ENCODE results near the gene FAM3C.

Gene FAM3C

DNA sequence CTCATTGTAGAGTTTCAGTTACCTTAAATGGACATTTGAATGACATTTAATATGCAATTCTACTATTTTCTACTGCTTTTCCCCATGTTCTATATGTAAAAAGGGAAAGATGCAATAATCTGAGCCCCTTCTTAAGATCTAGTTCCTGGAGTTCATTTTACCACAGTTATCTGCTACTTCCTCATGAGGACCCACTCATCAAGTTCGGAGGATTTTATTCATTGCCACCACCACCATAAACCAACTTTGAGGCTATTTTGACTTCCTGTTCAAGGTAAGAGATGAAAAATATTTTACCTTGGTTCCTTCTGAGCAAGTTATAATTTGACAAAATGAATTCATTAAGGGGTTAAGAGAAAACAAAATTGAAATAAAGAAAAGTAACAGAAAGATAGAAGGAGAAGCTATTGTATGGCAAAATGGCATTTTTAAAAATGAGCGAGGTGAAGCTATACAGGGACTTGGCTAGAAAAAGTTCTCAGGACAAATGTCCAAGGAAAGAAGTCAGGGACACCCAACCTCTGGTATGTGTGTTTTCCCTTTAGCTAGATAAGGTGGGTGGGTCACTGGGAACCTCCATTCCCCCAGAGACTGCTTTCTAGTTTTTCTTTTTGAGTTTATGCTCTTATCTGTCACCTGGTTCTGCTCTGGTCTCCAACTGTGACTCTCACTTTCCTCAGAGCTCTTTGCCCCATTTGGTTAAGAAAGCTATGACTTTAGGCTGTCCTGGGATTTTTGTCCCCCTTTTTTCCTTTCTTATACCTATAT, 14.9 kb upstream of the FAM3C start:
- FAIRE-seq, result no peak

DNA sequence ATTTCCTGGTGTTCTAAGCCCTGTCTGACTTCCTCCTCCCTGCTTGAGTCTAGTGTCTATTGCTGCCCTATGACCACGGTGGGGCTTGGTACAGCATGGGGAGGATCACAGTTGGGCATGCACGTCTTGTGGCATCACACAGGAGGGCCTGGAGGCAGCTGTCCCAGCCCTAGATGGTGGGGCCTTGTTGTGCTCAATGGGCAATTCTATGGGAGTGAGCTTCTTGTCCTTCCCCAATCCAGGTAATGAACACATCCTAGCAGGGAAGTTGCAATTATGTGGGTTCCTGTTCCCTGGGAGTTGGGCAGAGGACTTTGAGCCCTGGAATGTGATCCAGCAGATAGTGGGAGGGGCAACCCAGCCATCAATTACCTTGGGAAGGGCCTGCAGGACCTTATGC, 10.8 kb upstream of the FAM3C start:
- FAIRE-seq, result no peak

DNA sequence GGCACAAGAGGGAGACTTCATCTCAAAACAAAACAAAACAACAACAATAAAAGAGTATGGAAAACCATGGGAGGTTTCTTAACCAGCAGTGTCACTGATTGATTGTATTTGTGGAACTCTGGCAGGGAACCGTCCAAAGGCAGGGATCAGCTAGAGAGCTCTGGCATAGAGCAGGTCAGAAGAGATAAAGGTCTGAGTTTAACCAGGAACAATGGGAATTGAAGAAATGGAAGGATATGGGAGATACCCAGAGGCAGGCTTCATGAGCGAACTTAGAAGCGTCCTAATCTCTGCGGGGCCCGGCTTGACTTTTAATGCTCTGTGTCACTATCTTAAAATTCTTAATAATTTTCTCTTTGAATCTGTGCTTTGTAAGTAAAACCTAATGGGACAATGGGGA, 10.4 kb upstream of the FAM3C start:
- FAIRE-seq, result no peak

DNA sequence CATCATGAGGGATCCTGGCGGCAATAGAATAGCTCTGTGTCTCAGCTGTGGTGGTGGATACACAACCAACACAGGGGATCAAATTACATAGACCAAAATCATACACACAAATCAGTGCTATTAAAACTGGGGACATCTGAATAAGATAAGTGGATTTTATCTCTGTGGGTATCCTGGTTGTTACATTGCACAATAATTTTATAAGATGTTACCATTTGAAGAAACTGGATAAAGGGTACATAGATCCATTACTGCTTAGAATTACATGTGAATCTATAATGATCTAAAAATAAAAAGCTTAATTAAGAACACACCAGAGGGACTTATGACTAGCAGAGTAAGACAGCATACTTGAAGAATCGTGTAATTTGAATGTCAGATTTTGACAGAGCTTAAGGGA, 8.2 kb upstream of the FAM3C start:
- no peak for FAIRE-seq

DNA sequence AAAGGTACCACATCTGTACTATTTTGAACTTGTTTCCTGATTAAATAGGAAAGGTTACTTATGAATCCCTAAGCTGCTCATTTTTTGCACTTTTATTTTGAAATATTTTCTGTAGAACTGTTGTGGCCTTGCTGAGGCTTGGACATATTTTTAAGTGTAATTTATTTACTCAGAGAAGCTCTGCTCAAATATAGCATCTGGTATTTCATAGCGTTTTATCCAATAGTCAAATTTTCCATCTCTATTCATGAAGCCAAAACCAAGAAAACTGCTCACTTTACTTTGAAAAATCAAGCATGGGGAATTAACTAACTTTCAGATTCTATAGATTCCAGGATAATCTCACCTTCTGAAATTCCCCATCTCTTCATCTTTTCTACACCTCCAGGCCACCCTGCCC, 6.6 kb upstream of the FAM3C start:
- no peak for FAIRE-seq

DNA sequence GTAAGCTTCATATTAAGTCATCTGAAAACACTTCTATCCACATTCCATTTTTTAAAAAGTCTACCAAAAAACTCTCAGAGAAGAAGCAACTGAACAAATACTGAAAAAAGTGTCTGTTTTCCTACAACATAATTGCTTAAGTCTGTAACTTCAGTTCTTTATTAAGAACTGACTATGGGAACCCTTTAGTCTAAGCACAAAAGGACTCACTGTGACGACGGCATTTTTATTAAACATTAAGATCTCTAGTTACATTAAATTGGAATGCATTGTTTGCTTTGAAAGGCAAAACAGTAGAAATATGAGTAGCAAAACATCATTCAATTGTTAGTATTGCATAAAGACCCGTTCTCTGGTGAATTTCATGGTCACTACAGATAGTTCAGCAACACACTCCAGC, 5.8 kb upstream of the FAM3C start:
- no peak for FAIRE-seq

DNA sequence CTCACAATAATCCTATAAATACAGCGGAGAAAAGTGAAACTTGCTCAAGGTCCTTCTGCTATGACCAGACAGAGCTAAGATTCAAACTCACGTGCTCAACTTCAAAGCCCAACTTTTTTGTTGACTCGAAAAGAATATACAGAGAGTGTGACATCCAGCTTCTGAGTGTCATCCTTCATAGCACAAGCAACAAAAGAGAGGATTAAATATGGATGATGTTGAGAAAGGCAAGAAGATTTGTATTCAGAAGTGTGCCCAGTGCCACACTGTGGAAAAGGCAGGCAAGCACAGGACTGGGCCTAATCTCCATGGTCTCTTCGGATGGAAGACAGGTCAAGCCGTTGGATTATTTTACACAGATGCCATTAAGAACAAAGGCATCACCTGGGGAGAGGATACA, 2.1 kb upstream of the FAM3C start:
- no peak for FAIRE-seq

DNA sequence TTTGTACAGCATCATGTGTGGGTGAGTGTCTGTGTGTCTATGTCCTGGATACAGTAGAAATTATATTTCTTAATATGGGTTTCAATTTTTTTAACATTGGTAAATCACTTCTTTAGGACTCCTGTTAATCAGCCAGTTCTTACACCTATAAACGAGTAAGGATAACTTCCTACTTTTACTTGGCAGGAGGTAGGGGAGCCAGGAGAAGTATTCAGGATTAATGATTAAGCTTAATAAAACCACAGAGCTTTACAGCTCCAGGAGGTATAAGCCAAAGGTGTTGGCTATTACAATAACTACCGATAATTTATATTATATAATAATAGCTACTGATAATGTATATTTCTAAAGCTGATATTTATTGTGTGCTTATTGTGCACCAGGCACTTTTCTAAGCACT, 1.7 kb upstream of the FAM3C start:
- no peak for FAIRE-seq

DNA sequence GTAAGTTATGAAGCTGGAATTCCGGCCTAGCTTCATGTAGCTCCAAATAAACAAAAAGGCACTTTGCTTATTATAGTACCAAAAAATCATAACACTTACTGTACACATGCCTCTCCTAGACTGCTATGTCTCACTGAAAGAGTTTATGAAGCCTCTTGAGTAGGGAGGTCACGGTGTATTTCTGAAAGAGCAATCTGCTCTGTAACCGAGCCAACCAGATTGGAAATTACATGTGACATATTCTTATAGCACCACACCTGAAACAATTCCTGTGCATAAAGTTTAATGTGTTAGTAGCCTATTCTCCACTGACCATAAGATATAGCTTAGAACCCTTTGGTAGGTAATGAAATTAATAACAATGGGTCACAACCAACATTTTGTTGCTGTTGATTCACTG, 1.3 kb upstream of the FAM3C start:
- no peak for FAIRE-seq

DNA sequence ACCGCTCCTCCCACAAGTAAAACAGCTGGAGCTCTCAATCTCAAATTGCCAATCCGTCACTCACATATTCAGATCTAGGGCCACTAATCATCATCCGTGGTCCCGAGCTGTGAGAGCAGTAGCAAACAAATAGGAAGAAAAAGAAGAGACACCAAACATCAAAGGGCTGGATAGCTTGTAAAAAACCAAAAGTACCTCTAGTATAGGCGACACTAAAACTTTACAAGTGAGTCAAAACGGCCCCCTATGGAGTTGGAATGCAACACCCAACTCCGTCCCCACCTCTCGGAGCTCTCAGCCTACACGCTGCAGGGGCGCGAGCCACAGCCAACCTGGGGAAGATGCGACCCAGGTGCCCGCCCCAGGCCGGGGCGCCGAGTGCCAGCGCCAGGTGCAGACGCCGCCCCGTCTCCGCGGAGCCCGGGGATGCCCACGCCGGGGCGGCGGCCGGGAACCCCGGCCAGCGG, 581 bp downstream of the FAM3C start:
- no peak for FAIRE-seq

DNA sequence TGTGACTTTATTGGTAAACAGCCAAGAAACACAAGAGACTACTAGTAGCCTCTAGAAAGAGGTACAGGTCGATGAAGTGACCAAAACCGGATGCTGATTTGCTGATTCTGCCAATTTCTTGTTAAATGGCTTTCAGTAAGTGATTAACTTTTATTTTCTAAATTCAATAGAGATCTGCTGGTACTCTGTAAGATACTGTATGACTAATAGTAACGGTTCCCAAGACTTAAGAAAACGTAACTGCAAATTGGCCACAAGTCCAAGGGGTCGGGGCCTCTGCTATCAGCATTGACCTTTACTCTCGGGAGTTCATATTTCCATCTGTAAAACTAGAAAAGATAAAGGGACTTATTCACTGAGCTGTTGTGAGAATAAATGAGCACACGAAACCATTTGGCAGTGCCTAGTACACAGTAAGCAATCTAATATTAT, 1.4 kb downstream of the FAM3C start:
- no peak for FAIRE-seq

DNA sequence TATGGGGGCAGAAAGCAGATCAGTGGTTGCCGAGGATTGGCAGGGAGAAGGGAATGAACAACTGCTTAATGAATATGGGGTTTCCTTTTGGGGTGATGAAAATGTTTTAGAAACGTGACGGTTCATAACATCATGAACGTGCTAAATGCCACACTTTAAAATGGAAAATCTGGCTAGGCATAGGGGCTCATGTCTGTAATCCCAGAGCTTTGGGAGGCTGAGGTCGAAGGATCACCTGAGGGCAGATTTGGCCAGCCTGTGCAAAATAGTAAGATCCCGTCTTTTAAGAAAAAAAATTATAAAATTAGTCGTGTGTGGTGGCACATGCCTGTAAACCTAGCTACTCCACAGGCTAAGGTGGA, 3.1 kb downstream of the FAM3C start:
- FAIRE-seq, result no peak

DNA sequence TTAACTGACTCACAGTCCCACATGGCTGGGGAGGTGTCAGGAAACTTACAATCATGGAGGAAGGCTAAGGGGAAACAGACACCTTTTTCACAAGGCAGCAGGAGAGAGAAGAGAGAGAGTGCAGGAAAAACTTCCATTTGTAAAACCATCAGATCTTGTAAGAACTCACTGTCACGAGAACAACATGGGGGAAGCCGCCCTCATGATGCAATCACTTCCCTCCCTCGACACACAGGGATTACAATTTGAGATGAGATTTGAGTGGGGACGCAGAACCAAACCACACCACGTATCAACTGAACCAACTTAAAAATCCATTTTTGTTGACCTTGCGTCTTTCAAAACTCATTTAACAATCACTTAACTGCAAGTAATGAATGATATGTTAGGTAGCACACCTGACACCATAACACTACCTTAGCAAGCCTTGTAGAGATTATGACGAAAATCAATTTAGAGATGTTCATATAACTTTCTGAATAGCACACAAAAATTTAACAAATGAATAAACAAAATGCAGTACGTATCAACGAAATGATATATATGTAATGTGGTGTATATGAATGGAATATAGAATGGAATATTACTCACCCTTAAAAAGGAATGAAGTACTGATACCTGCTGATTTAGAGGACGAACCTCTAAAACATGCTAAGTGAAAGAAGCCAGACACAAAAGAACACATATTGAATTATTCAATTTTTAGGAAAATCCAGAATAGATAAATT, 3.7 kb downstream of the FAM3C start:
- no peak for FAIRE-seq

DNA sequence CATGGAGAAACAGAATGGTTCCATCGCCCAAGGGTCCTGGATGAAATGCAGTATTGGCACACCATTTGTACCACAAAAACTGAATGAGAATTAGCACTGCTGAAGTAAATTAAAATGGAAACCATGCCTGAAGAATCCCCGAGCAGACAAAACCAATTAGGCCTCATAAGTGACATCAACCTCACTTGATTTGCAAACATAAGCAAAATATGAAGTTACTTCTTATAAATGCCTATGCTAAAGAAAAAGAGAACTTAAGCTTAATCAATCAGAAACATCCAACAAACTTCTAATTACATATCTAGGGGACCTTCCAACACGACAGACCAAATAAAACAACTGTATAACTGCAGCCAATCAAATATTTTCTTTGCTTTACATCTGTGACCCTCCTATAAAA, 4.4 kb downstream of the FAM3C start:
- FAIRE-seq, result no peak

DNA sequence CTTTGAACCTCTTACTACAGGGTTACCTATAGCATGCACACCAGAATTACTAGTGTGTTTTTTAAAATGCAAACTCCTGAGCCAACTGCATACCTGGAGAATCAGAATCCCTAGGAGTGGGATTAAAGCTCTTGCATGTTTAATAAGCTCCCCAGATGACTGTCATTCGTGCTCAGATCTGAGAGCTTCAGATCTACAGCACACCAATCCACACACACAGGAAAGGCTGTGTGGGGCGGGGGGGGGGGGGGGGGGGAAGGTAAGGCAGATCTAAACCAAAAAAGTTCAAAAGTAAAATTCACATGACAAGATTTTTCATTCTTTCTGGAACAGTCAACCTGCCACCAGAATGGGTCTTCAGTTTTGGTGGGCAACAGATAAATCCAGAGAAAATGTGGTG, 5.5 kb downstream of the FAM3C start:
- no peak for FAIRE-seq

DNA sequence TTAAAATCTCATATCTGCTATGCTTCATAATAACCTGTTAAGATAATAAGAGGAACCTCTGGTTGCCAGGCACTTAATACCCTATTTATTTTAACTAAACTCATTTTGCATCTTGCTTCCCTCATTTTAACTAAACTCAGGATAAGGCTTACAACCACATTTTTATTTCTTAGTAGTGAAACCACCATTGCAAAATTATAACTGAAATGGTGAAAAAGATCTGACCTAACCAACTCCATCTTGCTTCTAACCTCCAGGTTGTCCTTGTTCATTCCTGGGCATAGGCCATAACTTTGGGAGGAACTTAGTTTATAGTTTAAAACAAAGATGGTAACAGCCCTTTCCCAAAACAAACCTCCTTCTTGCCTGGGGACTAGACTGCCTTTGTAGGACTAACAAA, 6.0 kb downstream of the FAM3C start:
- FAIRE-seq, result no peak

DNA sequence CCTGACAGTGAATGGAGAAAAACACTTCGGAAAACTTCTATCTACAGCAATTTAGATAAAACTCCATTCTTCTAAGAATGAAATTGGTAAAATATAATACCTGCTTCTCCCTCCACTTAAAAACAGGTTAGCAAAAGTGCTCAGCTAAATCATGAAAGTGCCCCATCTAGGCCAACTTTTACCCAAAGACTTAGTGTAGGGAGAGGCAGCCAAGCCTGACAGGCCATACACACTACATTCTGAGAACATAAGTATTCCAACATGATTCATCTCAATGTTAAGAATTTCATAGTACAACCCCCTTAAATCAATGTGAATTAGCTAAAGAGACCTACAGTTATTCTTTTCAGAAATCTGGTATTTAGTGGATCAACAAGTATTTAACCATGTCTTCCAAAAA, 7.2 kb downstream of the FAM3C start:
- FAIRE-seq, result no peak

DNA sequence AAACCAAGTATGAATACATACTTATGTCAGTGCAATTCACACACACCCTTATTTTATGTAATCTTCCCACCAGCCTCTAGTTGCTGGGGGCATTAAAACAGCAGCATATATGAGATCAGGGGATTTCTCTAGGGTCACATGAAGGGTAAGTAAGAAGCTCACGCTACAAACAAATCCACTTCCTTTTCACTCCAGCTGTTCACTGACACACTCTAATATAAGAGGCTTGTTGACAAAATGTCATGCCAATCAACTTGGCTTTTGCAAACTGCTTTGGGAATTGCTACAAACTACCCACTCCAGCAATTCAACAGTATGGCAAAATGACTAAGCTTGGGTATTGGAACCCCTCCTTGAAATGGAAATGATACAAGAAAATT, 10.3 kb downstream of the FAM3C start:
- FAIRE-seq, result no peak

DNA sequence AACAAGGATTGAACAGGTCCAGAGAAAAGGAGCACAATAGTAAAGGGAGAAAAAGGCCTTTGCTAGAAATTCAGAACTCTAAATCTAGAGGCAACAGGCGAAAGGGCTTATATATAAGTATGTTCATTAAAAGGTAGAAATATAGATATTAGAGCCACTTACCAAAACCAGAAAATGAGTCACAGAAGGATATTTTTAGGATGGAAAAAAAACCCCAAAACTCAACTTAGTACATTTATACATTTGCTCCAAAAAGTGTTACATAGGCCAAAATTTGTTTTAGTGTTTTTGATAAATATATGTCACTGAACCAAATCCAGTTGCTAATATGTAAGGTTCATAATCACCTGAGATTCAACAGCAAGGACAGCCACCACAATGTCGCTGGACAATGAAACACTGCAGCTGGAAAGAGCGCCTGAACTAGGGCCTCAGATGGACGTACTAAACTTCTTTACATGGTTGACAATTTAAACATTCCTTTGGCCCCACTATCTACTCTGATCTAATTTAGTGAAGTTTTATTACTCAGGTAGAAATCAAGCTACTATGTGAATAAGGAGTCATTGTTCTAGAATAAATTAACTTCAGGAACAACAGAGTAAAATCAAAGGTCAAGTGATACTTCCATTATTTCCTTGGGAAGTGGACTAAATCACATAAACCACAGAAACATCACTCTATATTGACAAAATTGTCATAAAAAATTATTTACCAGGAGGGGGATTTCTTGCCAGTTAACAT, 10.9 kb downstream of the FAM3C start:
- no peak for FAIRE-seq

DNA sequence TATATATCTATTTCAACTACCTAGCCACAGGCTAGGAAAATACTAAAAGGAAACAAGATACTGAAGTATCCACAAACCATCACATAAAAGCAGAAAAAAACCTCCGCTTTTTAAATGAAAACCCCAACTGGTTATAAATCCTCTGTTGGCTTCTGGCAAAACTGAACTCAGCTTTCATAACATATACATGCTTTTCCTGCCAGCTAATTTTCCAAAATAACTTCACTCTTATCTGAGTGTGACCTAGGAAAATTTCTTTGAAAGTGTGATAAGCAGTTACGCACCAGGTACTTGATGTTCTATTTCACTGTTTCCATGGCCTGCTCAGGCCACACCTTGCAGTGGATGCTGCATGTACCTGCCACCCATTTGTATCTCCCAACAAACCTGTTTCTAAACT, 11.8 kb downstream of the FAM3C start:
- FAIRE-seq, result no peak

DNA sequence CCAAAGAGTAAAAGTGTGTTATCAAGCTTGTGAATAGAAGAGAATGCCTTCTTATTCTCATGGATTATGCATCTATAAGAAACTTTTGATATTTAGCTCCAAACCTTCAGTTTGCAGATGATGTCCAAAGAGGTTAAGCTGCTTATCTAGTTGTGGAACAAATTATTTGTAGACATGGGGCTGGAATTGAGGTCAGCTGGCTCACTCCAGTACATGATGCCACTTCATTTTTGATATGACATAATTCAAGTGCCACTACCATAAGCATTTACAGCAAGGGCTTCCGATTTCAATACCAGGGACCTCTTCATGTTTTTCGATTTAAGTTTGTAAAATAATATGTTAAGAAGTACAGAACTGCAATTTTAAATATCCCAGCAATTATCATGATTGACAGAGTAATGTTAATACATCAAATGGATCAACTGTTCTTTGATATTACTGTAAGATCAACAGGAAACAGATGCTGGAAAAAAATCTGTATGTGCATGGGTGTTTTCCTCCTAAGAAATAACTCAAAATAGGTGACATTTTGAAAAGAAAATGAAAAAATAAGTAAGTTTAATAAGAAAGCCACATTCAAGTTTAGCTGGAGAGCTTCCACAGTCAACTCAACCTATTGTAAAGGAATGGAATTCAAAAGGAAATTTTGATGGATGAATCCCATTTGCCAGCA, 12.7 kb downstream of the FAM3C start:
- no peak for FAIRE-seq

DNA sequence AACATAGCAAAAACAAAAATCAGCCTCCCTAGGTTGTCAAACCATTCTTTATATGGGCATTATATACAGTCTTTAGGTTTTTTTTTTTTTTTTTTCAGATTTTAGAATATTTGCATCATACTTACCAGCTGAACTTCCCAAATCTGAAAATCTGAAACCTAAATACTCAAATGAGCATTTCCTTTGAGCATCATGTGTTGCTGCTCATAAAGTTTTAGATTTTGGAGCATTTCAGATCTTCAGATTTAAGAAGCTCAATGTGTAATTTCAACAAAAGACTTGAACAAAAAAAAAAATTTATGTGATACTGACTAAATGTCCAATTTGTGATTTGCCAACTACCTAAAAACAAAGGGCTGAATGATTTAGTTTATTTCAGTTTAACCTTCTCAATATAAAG, 13.6 kb downstream of the FAM3C start:
- FAIRE-seq, result no peak

DNA sequence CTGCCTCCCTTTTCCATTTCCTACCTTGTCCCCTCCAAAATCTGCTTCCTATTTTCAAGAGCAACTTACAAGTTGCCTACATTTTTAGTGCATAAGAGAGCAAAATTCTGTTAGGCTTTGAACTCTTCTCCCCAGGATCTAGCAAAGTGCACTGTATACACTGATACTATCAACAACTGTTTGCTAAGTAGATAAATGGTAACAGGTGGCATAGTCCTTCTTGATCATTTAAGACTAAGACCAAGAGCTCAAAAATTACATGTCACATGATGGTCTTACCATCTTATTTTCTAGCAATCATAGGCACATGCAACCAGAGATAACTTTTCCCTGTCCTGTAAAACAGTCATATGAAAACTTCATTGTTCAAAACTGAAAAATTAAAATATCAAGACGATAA, 16.2 kb downstream of the FAM3C start:
- FAIRE-seq, result no peak

DNA sequence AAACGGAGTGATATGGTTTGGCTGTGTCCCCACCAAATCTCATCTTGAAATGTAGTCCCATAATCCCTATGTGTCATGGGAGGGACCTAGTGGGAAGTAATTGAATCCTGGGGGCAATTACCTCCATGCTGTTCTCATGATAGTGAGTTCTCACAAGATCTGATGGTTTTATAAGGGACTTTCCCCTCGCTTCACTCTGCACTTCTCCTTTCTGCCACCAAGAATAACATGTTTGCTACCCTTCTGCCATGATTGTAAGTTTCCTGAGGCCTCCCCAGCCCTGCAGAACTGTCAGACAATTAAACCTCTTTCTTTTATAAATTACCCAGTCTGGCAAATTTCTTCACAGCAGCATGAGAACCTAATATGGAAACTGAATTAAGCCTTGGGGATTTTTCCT, 19.1 kb downstream of the FAM3C start:
- no peak for FAIRE-seq

Data from A204.1 (cell line).